Cardiac muscle cell (in vitro differentiated cells and primary cell): ENCODE results near the gene TTLL10. TPM values are rescaled to one million over a fixed set of nuclear protein-coding genes. Genes with fewer than 3 reads are reported as not detected.

Experiments
- DNase-seq, 2 donors: peaks; one replicate each; pipeline versions ENCODE4 v3.0.0 to v3.0.0-alpha.2; 2010 to 2017; ENCODE audit warnings: low read depth in 1 of 2, low spot score in 1 of 2
- H3K27ac ChIP-seq: fragments of 200-600 bp; sonication (generic); 2 replicates; pipeline ENCODE4 v1.5.1; 2016
- H3K27me3 ChIP-seq: fragments of 200-600 bp; sonication (generic); 2 replicates; pipeline ENCODE4 v1.6.0; 2016; ENCODE audit warnings: control low read depth
- H3K36me3 ChIP-seq: fragments of 200-600 bp; sonication (generic); 2 replicates; pipeline ENCODE4 v1.5.1; 2016; ENCODE audit warnings: control low read depth
- H3K4me1 ChIP-seq: fragments of 200-600 bp; sonication (generic); 2 replicates; pipeline ENCODE4 v1.8.1; 2017; ENCODE audit warnings: low read depth, mild to moderate bottlenecking, mixed run types
- H3K4me3 ChIP-seq: fragments of 200-600 bp; sonication (generic); 2 replicates; pipeline ENCODE4 v1.5.1; 2016; ENCODE audit warnings: mild to moderate bottlenecking
- H3K9me3 ChIP-seq: fragments of 200-600 bp; sonication (generic); 2 replicates; pipeline ENCODE4 v1.5.1; 2017; ENCODE audit warnings: low read depth, mild to moderate bottlenecking, control low read depth
- CTCF ChIP-seq: IDR thresholded peaks from 2 replicates; pipeline ENCODE4 v1.5.1; 2012; ENCODE audit warnings: low read depth, mild to moderate bottlenecking, low read length
- polyA plus RNA-seq: library from polyadenylated mRNA; unstranded; fragments of >200 nt; fragmentation: Nextera tagmentation; extraction: Ambion mirVana; gene quantifications from 2 replicates; pipeline ENCODE4 v1.2.1, GENCODE V29; 2016
- total RNA-seq: library from RNA; depleted of rRNA; stranded (reverse); fragments of >200 nt; gene quantifications from 2 replicates; pipeline ENCODE4 v1.2.3, GENCODE V29; 2016

TTLL10 gene
- total and polyA plus RNA-seq, 2 experiments from 2014 or later, result 0.31 TPM; not detected in 1

GRCh38 chr1:1168451-1169411 is 4.9 kb upstream of the TTLL10 start:
- no peak for TF ChIP-seq CTCF
- H3K36me3 ChIP-seq, result no peaks in the 10 kb centered on the region
- DNase-seq, result no peak
- no peaks in the 10 kb centered on the region for H3K4me1 ChIP-seq
- no peak overlapping the region for H3K4me3 ChIP-seq
- no peaks in the 10 kb centered on the region for H3K9me3 ChIP-seq
- H3K27ac ChIP-seq, result no peak overlapping the region
- peaks cover 25% of the 10 kb centered on the region for H3K27me3 ChIP-seq

GRCh38 chr1:1169429-1170214 is 4.1 kb upstream of the TTLL10 start:
- no peak for DNase-seq
- Histone ChIP-seq H3K27ac (no peak overlapping the region), H3K36me3 (no peaks in the 10 kb centered on the region), H3K4me1 (no peaks in the 10 kb centered on the region), H3K27me3 (peaks cover 30% of the 10 kb centered on the region), H3K4me3 (no peak overlapping the region), H3K9me3 (no peaks in the 10 kb centered on the region)
- TF ChIP-seq CTCF, result no peak

- peaks cover 31% of the 10 kb centered on the region for H3K27me3 ChIP-seq
- no peak for TF ChIP-seq CTCF
- DNase-seq, result no peak
Observed at GRCh38 chr1:1170215-1171091, 3.2 kb upstream of the TTLL10 start.

GRCh38 chr1:1171161-1171545 is 2.5 kb upstream of the TTLL10 start:
- Histone ChIP-seq H3K9me3 (no peaks in the 10 kb centered on the region), H3K36me3 (no peaks in the 10 kb centered on the region), H3K27me3 (peaks cover 38% of the 10 kb centered on the region), H3K4me1 (no peaks in the 10 kb centered on the region), H3K4me3 (no peak overlapping the region), H3K27ac (no peak overlapping the region)
- no peak for DNase-seq
- TF ChIP-seq CTCF, result no peak

More at GRCh38 chr1:1170215-1171091, 3.2 kb upstream of the TTLL10 start:
- H3K4me1 ChIP-seq, result no peaks in the 10 kb centered on the region
- H3K27ac ChIP-seq, result no peak overlapping the region
- H3K9me3 ChIP-seq, result no peaks in the 10 kb centered on the region
- no peak overlapping the region for H3K4me3 ChIP-seq
- H3K36me3 ChIP-seq, result no peaks in the 10 kb centered on the region
